GM12873 (cell line): ENCODE data around the gene PDIA5.

Source experiments
- TF ChIP-seq, protein P1 (sequence below): IDR thresholded peaks from 2 replicates; pipeline ENCODE4 v1.5.1; 2012; ENCODE audit warnings: low read depth, mild to moderate bottlenecking, moderate library complexity, low read length, control low read depth; ENCODE audit not compliant: insufficient read depth; ENCODE audit errors: missing control alignments

Gene PDIA5

GRCh38 chr3:123093696-123094095 is 26.9 kb downstream of the PDIA5 start:
- TF ChIP-seq, protein P1, sequence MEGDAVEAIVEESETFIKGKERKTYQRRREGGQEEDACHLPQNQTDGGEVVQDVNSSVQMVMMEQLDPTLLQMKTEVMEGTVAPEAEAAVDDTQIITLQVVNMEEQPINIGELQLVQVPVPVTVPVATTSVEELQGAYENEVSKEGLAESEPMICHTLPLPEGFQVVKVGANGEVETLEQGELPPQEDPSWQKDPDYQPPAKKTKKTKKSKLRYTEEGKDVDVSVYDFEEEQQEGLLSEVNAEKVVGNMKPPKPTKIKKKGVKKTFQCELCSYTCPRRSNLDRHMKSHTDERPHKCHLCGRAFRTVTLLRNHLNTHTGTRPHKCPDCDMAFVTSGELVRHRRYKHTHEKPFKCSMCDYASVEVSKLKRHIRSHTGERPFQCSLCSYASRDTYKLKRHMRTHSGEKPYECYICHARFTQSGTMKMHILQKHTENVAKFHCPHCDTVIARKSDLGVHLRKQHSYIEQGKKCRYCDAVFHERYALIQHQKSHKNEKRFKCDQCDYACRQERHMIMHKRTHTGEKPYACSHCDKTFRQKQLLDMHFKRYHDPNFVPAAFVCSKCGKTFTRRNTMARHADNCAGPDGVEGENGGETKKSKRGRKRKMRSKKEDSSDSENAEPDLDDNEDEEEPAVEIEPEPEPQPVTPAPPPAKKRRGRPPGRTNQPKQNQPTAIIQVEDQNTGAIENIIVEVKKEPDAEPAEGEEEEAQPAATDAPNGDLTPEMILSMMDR: no peak

DNA sequence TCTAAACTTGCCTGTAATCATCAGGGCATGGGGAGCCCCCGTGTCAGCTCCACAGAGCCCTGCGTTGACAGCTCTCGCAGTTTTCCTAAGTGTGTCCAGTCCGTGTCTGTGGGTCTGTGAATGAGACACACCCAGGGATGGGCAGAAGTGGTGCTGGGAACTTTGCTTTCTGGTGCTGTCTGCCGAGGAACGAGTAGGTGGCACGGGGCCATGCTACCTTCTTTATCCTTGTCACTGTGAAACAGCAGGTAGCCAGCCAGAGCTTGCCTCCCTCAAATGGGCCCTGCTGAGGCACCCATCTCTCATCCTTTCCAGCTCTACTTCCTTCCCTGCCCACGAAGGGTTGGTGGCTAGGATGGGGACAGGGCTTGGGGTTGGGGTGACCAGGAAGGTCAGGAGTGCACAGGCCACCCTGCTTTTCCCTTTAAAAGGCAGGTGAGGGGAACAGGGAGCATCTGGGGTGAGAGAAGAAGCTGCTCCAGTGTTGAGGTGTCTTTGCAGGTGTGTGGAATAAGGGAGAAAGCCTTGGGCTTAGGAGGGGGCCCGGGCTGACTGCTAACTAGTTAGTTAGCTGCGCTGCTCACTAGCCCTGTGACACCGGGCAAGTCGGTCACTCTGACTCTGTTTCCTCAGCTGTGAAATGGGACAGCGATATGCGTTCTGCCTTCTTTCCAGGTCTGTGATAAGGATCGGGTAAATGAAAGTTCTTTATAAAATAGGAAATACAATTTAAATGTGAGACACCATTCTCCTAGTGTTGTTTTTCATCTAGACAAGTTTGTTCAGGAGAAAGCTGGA is 27.9 kb downstream of the PDIA5 start:
- TF ChIP-seq, protein P1: no peak

DNA sequence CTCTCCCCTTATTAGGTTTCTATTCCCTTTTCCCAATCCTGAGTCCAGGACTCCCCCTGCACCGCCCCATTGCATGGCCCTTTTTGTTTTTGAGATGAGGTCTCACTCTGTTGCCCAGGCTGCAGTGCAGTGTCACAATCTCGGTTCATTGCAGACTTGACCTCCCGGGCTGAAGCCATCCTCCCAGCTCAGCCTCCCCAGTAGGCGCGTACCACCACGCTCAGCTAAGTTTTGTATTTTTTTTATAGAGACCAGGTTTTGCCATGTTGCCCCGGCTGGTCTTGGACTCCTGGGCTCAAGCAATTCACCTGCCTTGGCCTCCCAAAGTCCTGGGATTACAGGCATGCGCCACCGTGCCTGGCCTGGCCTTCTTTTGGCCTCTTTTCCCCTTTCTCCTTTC is 29.3 kb downstream of the PDIA5 start:
- TF ChIP-seq, protein P1: no peak

DNA sequence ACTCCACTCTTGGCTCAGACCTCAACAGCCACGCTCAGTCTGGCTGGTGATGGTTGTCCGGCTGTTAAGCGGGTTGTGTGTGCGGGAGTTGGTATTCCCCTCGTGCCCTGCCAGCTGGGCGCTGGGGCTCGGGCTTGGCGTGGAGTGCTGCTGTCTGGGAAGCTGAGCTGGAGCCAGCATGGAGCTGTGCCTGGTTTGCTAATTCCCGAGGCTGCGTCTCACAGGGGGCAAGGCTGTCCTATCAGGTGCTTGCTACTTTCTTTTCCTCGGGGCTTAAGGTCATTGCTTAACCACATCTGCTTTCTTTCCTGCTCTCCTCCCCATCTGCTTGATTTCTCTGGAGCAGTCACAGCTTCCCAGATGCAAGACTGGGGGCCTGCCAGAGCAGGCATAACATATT is 29.9 kb downstream of the PDIA5 start:
- TF ChIP-seq, protein P1: no peak

DNA sequence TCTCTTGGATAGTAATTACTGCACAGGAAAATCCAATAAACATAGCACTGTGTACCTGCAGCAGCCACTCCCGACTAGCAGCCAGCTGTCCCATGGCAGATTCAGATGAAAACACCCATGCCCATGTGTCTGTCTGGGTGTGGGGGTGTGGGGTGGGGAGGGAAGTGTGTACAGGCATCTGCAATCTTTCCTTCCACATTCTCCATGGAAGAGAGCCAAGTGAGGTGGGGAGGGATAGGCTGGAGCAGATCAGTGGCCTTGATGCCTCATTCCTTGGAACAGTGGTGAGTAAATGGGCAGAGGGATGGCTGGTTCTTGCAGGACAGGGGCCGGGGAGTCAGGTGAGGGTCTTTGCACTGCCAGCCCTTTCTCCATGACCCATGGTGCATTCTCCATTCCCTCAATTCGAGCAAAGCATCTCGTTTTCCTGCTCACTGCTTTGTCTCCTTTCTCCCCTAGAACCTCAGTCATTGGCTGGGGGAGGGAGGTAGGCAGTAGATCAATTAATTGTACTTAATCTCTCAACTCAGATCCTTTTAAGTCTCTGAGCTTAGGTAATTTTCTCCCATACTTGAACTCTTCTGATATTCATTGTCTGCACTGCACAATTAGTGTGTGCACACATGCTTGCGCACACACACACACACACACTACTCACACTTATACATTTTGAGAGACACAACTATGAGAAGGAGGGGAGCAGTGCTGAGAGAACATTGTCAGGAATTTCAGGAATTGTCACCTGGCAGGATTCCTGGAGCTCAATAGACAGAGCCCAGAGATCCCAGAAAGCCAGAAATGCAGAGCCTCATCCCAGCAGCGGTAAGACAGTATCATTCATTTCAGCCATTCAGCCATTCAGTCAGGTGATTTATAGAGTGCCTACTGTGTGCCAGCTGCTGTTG is 31.9 kb downstream of the PDIA5 start:
- TF ChIP-seq, protein P1: no peak

GRCh38 chr3:123099331-123100192 is 32.7 kb downstream of the PDIA5 start:
- TF ChIP-seq, protein P1: no peak
